HG03439 (cell line): Measurements from ENCODE around the gene NAV2.
A peak's percentile ranks its signal among the peaks of the same experiment; 100 is the strongest.

Experiments
- ATAC-seq: cut with Tn5 transposase; IDR thresholded peaks from one replicate; pipeline ENCODE4 v1.9.1; 2021; ENCODE audit warnings: mild to moderate bottlenecking, moderate library complexity; ENCODE audit not compliant: unreplicated experiment

Gene NAV2

GRCh38 chr11:19963697-19964387 lies 251.2 kb downstream of the NAV2 start:
- no peak for ATAC-seq

- no peak for ATAC-seq
These were observed 253.8 kb downstream of the NAV2 start for GRCh38 chr11:19966441-19966840.

- no peak for ATAC-seq
These were observed 254.3 kb downstream of the NAV2 start for GRCh38 chr11:19966927-19967326.

- no peak for ATAC-seq
These were observed 255.2 kb downstream of the NAV2 start for GRCh38 chr11:19967787-19968186.

- ATAC-seq: no peak
These were observed 256.2 kb downstream of the NAV2 start for GRCh38 chr11:19968860-19969259.

GRCh38 chr11:19970944-19971343 lies 258.3 kb downstream of the NAV2 start:
- ATAC-seq: no peak

GRCh38 chr11:19972091-19972490 lies 259.5 kb downstream of the NAV2 start:
- no peak for ATAC-seq

- no peak for ATAC-seq
These were observed 260.0 kb downstream of the NAV2 start for GRCh38 chr11:19972651-19973050.

GRCh38 chr11:19973136-19973635 lies 260.5 kb downstream of the NAV2 start:
- ATAC-seq: no peak

- ATAC-seq: no peak
These were observed 262.2 kb downstream of the NAV2 start for GRCh38 chr11:19974886-19975285.

- no peak for ATAC-seq
These were observed 262.9 kb downstream of the NAV2 start for GRCh38 chr11:19975414-19975990.

- ATAC-seq: no peak
These were observed 263.8 kb downstream of the NAV2 start for GRCh38 chr11:19976281-19976941.

GRCh38 chr11:19977941-19978340 lies 265.3 kb downstream of the NAV2 start:
- ATAC-seq: no peak

GRCh38 chr11:19978668-19979518 lies 266.3 kb downstream of the NAV2 start:
- ATAC-seq: peak; percentile 66

GRCh38 chr11:19979519-19979845 lies 266.8 kb downstream of the NAV2 start:
- ATAC-seq: peak; percentile 76

- ATAC-seq: no peak
These were observed 267.8 kb downstream of the NAV2 start for GRCh38 chr11:19980388-19980787.

GRCh38 chr11:19980957-19981669 lies 268.5 kb downstream of the NAV2 start:
- no peak for ATAC-seq

GRCh38 chr11:19982774-19983495 lies 270.3 kb downstream of the NAV2 start:
- ATAC-seq: no peak

GRCh38 chr11:19984048-19984742 lies 271.6 kb downstream of the NAV2 start:
- ATAC-seq: no peak
